ENCODE results near the gene SLC36A1.
"Not testable (repeated sequence)": the region's sequence is repeated elsewhere in the genome, so short reads cannot be mapped to it uniquely, and the experiment has no call there.

SLC36A1 gene

DNA sequence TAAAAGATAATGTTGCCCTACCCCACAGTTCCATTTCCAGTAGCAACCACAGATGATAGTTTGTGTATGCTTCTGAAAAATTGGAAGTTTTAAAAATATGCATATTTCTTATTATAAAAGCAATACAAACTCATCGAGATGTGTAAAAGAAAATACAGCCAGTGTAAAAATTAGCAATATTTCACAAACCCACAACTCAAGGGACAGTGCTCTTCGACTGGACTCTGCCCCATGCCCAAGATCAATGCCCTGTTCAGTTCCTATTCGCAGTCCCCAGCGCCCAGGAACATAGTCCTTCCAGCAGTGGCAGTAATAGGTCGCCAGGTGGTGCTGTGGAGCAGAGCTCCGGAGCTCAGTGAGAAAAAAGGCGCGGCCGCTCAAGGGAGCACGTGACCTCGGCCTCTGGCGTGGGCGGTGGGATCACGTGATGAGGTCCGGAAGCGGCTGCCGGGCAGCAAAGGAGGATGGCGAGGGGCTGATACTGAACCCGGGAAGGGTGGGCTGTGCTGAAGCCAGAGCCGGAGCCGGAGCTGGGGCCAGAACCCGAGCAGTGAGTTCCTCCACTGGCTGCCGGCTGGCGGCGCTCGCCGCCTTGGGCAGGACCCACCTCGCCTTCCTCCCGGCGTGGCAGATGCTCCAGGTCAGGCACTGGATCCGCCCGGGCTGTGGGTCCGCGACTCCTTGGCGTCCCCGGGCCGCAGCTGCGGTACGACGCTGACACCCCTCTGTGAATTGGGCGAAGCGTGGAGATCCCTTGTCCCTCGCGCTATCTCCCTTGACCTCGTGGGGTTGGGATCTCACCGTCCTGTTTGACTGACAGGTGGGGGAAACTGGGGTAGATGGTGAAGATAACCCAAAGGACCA lies at the start of gene SLC36A1:
TSS of gene SLC36A1 (plus strand) at position 430 of the 864 bp plus-strand sequence. CDS start 11,190 bp downstream, outside the sequence.
- peak within 1 kb of the TSS; percentile 90 for H3K27ac Mint-ChIP-seq

DNA sequence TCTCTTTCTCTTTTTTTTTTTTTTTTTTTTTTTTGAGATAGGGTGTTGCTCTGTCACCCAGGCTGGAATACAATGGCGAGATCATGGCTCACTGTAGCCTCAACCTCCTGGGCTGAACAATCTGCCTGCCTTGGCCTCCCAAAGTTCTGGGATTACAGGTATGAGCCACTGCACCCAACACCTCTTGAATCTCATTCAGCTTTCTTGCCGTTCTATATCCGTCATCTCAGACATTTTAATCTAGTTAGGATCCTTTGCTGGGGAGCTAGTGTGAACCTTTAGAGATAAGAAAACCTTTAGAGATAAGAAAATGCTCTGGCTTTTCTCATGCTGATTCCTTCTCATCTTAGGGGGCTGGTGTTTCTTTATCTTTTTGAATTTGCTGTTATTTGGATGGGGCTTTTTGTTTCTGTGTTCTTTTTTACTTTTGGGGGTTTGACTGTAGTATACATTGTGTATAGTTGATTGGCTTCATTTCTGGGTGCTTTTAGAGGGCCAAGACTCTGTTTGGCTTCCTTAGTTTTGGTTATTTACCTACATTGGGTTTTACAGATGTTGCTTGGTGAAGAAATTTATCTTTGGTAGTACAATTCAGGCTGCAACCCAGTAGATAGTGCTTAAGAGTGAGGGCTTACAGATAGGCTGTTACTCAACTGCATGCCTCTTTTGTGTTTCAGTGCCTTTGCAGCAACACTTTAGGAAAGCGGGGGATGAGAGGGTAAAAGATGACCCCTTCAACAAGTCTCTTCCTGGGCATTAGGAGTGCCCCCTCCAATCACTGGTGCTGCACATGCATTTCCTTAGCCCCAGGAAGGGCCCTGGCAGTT lies 41.9 kb upstream of the SLC36A1 start:
- Mint-ChIP-seq H3K27ac (no peak overlapping the region), H3K9me3 (peaks cover 2% of the 10 kb centered on the region), H3K4me1 (ENCODE audit: low read depth) (no peaks in the 10 kb centered on the region), H3K36me3 (ENCODE audit: low read depth) (no peaks in the 10 kb centered on the region), H3K4me3 (no peak overlapping the region), H3K27me3 (peaks cover 84% of the 10 kb centered on the region)
- no peak for DNase-seq

More for the DNA sequence above, at the start of gene SLC36A1:
- Mint-ChIP-seq H3K4me1 (ENCODE audit: low read depth) (peaks cover 28% of the 10 kb centered on the region), H3K36me3 (ENCODE audit: low read depth) (peaks cover 13% of the 10 kb centered on the region), H3K27me3 (peaks cover 17% of the 10 kb centered on the region), H3K4me3 (peak within 1 kb of the TSS; percentile 86), H3K9me3 (no peaks in the 10 kb centered on the region)
- DNase-seq: peak; percentile 98

DNA sequence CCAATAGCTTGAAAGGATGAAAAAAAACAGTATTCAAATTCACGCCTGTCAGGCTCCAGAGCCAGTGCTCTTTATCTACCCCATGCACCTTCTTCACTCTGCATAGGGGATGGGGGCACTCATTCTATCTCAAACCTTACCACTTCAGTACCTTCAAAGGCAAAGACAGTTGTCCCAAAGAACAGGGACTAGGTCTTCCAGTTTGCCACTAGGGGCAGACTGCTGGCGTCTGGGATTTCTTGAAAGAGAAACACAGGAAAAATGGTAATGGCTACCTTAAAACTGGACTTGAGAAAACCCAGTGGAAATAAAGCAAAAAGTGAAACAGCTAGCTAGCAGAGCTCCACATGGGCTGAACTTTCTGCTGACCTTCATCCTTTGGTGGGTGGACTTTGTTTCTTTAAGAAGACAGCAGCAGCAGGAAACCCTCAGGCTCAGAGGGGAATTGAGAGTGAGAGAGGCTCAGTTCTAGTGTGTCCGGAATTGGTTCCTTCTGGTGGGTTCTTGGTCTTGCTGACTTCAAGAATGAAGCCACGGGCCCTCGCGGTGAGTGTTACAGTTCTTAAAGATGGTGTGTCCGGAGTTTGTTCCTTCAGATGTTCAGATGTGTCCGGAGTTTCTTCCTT lies 41.0 kb upstream of the SLC36A1 start:
- no peak overlapping the region for H3K4me3 Mint-ChIP-seq
- no peak for DNase-seq
- no peak overlapping the region for H3K27ac Mint-ChIP-seq
- H3K4me1 Mint-ChIP-seq (ENCODE audit: low read depth): no peaks in the 10 kb centered on the region
- peaks cover 83% of the 10 kb centered on the region for H3K27me3 Mint-ChIP-seq
- H3K36me3 Mint-ChIP-seq (ENCODE audit: low read depth): no peaks in the 10 kb centered on the region
- H3K9me3 Mint-ChIP-seq: no peaks in the 10 kb centered on the region

DNA sequence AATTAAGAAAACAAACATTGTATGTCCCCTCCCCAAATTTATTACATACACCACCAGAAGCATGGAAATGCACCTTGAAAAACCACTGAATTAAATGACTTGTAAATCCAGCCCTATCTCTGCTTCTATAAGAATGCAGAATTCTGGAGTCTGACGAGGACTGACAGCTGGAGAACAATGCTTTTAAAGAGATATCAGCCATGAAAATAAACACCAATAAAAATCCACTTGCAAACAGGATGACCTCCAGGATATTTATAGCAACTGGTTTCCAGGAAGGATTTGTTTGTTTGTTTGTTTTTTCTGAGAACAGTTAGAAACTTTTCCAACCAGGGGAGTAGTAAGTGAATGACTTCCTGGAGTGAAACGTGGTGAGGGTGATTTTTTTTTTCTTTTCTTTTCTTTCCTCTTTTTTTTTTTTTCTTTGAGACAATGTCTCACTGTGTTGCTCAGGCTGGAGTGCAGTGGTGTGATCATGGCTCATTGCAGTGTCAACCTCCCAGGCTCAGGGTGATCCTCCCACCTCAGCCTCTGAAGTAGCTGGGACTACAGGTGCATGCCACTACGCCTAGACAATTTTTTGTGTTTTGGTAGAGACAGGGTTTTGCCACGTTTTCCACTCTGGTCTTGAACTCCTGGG lies 38.7 kb upstream of the SLC36A1 start:
- no peaks in the 10 kb centered on the region for H3K4me1 Mint-ChIP-seq (ENCODE audit: low read depth)
- H3K4me3 Mint-ChIP-seq: no peak overlapping the region
- H3K9me3 Mint-ChIP-seq: no peaks in the 10 kb centered on the region
- no peak overlapping the region for H3K27ac Mint-ChIP-seq
- H3K27me3 Mint-ChIP-seq: peaks cover 74% of the 10 kb centered on the region
- H3K36me3 Mint-ChIP-seq (ENCODE audit: low read depth): no peaks in the 10 kb centered on the region
- DNase-seq: no peak

DNA sequence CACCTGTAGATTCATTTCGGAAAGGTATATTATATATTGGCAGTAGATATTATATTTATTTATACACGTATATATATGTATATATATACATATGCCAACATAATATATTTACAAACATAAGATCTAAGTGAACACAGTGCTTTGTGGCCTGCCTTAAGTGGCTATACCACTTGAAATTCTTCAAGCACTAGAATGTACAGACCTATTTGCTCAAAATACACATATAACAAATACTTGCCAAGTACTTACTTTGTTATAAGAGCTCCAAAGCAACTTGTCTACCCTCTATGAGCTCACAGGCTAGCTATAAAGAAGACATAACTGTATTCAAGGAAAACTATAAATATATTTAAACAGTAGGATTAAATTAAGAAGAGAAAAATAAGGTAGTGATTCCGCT lies 33.6 kb upstream of the SLC36A1 start:
- Mint-ChIP-seq H3K27me3 (peaks cover 32% of the 10 kb centered on the region), H3K27ac (no peak overlapping the region), H3K36me3 (ENCODE audit: low read depth) (peaks cover 2% of the 10 kb centered on the region), H3K9me3 (peaks cover 14% of the 10 kb centered on the region), H3K4me1 (ENCODE audit: low read depth) (no peaks in the 10 kb centered on the region), H3K4me3 (no peak overlapping the region)
- DNase-seq: no peak

DNA sequence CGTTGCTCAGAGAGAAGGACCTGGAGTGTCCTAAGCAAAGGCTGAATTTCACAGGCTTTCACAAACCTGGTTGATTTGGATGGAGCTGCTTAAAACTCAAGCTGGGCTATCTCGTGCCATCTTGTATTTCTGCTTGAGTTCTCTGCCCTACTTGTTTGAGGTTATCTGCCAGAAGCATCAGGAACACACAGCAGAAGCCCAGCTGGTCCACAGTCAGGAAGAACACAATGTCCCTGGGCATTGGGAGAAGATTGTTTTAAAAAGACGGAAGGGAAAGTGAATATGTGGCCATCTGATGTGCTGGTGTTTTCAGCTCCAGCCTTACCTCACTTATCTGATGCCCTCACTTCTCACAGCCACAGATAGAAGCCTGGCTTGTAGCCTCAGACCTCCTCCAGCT lies 32.9 kb upstream of the SLC36A1 start:
- Mint-ChIP-seq H3K27me3 (peaks cover 24% of the 10 kb centered on the region), H3K9me3 (peaks cover 18% of the 10 kb centered on the region), H3K27ac (no peak overlapping the region), H3K4me3 (no peak overlapping the region), H3K4me1 (ENCODE audit: low read depth) (no peaks in the 10 kb centered on the region), H3K36me3 (ENCODE audit: low read depth) (peaks cover 2% of the 10 kb centered on the region)
- no peak for DNase-seq

DNA sequence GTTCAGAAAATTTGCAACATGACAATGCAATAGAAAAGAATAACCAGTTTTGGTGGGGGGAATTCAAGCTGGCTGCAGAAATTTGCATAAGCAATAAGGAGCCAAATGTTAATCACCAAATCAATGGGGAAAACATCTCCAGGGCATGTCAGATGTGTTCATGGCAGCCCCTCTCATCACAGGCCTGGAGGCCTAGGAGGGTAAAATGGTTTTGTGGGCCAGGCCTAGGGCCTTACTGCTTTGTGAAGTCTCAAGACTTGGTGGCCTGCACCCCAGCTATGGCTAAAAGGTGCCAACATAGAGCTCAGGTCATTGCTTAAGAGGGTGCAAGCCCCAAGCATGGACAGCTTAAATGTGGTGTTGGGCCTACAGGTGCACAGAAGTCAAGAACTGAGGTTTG lies 29.7 kb upstream of the SLC36A1 start:
- H3K4me3 Mint-ChIP-seq: no peak overlapping the region
- H3K27ac Mint-ChIP-seq: no peak overlapping the region
- peaks cover 10% of the 10 kb centered on the region for H3K27me3 Mint-ChIP-seq
- H3K4me1 Mint-ChIP-seq (ENCODE audit: low read depth): no peaks in the 10 kb centered on the region
- DNase-seq: no peak
- peaks cover 2% of the 10 kb centered on the region for H3K36me3 Mint-ChIP-seq (ENCODE audit: low read depth)
- H3K9me3 Mint-ChIP-seq: peaks cover 18% of the 10 kb centered on the region

DNA sequence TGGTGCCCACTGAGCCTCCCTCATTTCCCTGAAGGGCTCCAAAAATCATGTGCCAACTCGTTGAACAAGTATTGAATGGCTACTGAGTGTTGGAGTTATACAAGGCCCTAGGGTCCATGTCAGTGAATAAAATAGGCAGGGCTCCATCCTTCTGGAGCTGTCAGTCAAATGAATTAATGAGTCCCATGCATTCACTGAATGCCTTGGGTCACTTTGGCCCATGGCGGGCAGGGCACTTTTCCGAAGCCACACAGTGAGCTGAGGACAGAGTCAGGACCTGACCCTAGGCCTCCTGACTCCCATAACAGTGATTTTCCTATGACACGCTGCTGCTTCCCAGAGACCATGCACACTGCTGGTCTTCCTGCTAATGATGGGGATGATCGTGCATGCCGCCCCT lies 27.3 kb upstream of the SLC36A1 start:
- H3K4me1 Mint-ChIP-seq (ENCODE audit: low read depth): no peaks in the 10 kb centered on the region
- no peak overlapping the region for H3K27ac Mint-ChIP-seq
- peaks cover 2% of the 10 kb centered on the region for H3K36me3 Mint-ChIP-seq (ENCODE audit: low read depth)
- H3K27me3 Mint-ChIP-seq: peaks cover 19% of the 10 kb centered on the region
- H3K9me3 Mint-ChIP-seq: peaks cover 18% of the 10 kb centered on the region
- no peak overlapping the region for H3K4me3 Mint-ChIP-seq
- no peak for DNase-seq

DNA sequence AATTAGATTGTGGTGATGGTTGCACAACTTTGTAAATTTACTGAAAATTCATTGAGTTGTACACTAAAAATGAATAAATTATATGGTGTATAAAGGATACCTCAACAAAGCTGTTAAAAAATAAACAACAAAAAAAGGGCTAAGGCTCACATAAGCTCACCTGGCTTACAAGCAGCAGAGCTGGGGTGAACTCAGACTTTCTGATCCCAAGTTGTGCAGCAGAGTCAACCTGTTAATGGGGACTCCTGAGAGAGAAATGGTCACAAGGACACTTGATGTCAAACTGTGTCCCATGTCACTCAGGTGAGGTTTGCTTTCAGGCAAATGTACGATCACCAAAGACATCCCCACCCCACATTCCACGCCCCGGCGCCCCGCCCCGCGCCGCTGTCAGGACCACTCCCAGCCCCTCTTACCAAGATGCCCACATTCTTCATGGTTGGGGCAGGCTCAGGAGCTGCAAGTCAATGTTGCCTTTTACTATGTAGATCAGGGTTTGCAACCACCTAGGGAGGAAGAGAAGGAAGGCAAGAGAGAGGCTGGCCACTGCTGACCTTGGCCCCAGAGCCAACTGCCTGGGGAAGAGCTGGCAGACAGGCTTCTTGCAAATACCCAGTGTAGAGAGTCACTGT lies 22.4 kb upstream of the SLC36A1 start:
- Mint-ChIP-seq H3K27ac (no peak overlapping the region), H3K4me1 (ENCODE audit: low read depth) (peaks cover 2% of the 10 kb centered on the region), H3K27me3 (peaks cover 24% of the 10 kb centered on the region), H3K4me3 (no peak overlapping the region), H3K9me3 (no peaks in the 10 kb centered on the region), H3K36me3 (ENCODE audit: low read depth) (no peaks in the 10 kb centered on the region)
- no peak for DNase-seq

DNA sequence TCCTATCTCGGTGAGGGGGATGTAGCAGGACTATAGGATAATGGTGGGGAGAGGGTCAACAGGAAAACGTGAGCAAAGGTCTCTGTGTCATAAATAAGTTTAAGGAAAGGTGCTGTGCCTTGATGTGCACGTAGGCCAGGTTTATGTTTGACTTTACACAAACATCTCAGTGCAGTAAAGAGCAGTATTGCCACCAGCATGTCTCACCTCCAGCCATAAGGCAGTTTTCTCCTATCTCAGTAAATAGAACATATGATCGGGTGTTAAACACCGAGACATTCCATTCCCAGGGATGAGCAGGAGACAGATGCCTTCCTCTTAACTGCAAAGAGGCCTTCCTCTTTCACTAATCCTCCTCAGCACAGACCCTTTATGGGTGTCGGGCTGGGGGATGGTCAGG lies 21.1 kb upstream of the SLC36A1 start:
- not testable (repeated sequence) for H3K4me1 Mint-ChIP-seq (ENCODE audit: low read depth); H3K9me3 Mint-ChIP-seq; H3K36me3 Mint-ChIP-seq (ENCODE audit: low read depth); DNase-seq; H3K27ac Mint-ChIP-seq; H3K4me3 Mint-ChIP-seq
- H3K27me3 Mint-ChIP-seq: peaks cover 24% of the 10 kb centered on the region

DNA sequence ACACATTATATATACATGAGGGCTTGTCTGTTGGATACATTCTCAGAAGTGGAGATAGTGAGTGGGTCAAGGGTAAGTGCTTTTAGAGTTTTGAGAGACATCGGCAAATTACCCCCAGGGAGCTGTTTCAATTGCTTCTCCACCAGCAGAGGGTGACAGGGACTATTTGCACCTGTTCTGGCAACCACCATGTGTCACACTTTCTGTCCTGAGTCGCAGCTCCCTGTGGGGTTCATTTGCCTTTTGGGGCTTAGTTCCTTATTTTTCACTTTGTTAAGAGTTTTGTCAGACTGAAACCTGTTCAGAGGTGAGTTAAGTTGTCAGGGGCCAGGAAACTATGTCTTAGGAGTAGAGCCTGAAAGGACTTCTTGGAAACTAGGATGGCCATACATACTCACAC lies 20.1 kb upstream of the SLC36A1 start:
- H3K27ac Mint-ChIP-seq: no peak overlapping the region
- no peaks in the 10 kb centered on the region for H3K36me3 Mint-ChIP-seq (ENCODE audit: low read depth)

DNA sequence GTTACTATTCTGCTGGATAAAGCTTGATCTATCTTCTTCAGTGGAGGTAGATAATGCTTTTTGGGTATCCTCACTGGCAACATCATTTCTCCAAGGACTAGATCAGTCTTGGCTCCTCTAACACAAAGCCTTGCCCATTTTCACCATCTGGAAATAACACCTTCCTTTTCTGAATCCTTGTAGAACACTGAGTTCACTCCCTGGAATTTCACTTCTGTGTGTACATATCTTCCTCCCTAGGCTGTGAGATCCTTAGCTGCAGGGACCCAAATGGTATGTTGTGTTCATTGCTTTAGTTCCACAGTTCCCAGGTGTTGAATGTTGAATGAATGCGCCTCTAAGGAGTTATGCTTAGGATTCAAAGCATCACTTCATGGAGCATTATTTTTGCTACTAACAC lies 16.7 kb upstream of the SLC36A1 start:
- Mint-ChIP-seq H3K27me3 (peaks cover 12% of the 10 kb centered on the region), H3K4me3 (no peak overlapping the region), H3K4me1 (ENCODE audit: low read depth) (peaks cover 2% of the 10 kb centered on the region), H3K27ac (no peak overlapping the region), H3K9me3 (no peaks in the 10 kb centered on the region), H3K36me3 (ENCODE audit: low read depth) (no peaks in the 10 kb centered on the region)
- DNase-seq: no peak

More for the DNA sequence above, 20.1 kb upstream of the SLC36A1 start:
- Mint-ChIP-seq H3K27me3 (peaks cover 19% of the 10 kb centered on the region), H3K4me1 (ENCODE audit: low read depth) (peaks cover 2% of the 10 kb centered on the region), H3K4me3 (no peak overlapping the region), H3K9me3 (no peaks in the 10 kb centered on the region)
- DNase-seq: no peak

DNA sequence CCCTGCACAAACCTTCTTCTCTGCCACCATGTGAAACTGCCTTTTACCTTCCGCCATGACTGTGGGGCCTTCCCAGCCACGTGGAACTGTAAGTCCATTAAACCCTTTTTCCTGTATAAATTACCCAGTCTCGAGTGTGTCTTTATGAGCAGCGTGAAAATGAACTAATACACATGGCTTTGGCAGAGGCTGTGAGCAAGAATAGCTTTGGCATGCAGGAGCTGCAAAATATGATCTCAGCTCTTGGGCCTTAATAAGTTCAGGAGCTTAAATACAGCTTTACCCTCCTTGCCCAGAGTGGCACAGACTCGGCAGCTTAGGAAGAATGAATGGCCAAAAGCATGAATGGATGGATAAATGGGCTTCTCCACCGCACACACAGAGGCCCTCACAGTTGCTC lies 15.7 kb upstream of the SLC36A1 start:
- H3K4me1 Mint-ChIP-seq (ENCODE audit: low read depth): peaks cover 2% of the 10 kb centered on the region
- H3K4me3 Mint-ChIP-seq: no peak overlapping the region
- H3K9me3 Mint-ChIP-seq: no peaks in the 10 kb centered on the region

DNA sequence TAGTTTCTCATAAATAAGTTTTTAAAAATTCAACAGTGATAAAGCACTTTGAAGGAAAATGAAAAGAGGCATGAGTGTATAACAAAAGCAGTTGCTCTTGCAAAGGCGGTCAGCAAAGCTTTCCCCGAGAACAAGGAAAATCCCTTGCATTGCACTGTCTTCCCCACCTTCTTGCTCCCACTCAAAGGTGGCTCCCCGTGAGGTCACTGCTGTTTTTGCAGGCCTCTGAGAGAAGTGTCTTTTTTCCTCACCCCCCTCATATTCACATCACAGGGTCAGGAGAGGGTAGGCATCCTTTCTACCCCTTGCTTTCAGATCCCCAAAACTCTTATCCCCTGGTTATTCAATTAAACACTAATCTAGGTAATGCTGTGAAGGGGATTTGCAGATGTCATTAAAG lies 15.2 kb upstream of the SLC36A1 start:
- peaks cover 17% of the 10 kb centered on the region for H3K27me3 Mint-ChIP-seq
- H3K4me3 Mint-ChIP-seq: no peak overlapping the region
- H3K36me3 Mint-ChIP-seq (ENCODE audit: low read depth): no peaks in the 10 kb centered on the region
- no peak for DNase-seq
- peaks cover 2% of the 10 kb centered on the region for H3K4me1 Mint-ChIP-seq (ENCODE audit: low read depth)
- H3K27ac Mint-ChIP-seq: no peak overlapping the region
- no peaks in the 10 kb centered on the region for H3K9me3 Mint-ChIP-seq

More for the DNA sequence above, 15.7 kb upstream of the SLC36A1 start:
- no peak overlapping the region for H3K27ac Mint-ChIP-seq
- H3K36me3 Mint-ChIP-seq (ENCODE audit: low read depth): no peaks in the 10 kb centered on the region
- DNase-seq: no peak
- peaks cover 17% of the 10 kb centered on the region for H3K27me3 Mint-ChIP-seq

Data from activated T-cell treated with anti-CD3 and anti-CD28 coated beads, Interleukin-2, amount 50 U/mL, for 24 hours (primary cell).